ENCODE measurements around the gene KRR1.
"Not testable (repeated sequence)": the region's sequence is repeated elsewhere in the genome, so short reads cannot be mapped to it uniquely, and the experiment has no call there.

The KRR1 gene

GRCh38 chr12:75459755-75460154 is 51.7 kb downstream of the KRR1 start:
- DNase-seq (ENCODE audit: extremely low read depth, low read depth), result no peak
- TF ChIP-seq CTCF (IDR thresholded peaks at IDR 0.05; ENCODE audit: low read depth, low read length, missing control alignments), result no peak
- H3K4me3 ChIP-seq (replicated peaks; ENCODE audit: low read depth, low read length), result no peak overlapping the region

DNA sequence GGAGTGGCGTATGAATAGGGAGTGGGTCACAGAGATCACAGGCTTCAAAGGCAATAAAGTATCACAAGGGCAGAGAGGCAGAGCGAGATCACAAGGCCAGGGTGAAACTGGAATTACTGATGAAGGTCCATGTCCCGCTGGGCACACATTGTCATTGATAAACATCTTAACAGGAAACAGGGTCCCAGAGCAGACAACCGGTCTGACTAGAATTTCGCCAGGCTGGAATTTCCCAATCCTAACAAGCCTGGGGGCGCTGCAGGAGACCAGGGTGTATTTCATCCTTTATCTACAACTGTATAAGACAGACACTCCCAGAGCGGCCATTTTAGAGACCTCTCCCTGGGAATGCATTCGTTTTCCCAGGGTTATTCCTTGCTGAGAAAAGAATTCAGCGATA is 53.5 kb downstream of the KRR1 start:
- not testable (repeated sequence) for H3K4me3 ChIP-seq (replicated peaks; ENCODE audit: low read depth, low read length); DNase-seq (ENCODE audit: extremely low read depth, low read depth)

DNA sequence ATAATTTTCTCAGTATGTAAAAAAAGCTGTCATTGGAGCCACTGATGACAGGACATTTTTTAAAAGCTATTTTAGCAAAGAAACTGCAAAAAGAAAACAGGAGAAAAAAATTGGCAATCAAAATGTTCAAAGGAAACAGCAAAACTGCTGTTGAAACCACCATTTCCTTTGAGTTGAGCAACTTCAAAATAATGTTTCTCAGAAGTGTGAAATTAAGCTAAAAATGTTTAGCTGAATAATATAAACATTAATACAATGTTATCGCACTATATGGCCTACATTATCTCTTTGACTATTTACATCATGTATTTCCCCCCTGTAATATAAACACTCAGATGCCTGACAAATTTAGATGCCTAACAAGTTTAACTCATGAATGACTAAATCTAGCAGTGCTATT is 54.2 kb downstream of the KRR1 start:
- H3K4me3 ChIP-seq (replicated peaks; ENCODE audit: low read depth, low read length), result no peak overlapping the region
- no peak for TF ChIP-seq CTCF (IDR thresholded peaks at IDR 0.05; ENCODE audit: low read depth, low read length, missing control alignments)
- no peak for DNase-seq (ENCODE audit: extremely low read depth, low read depth)

- no peak for DNase-seq (ENCODE audit: extremely low read depth, low read depth)
- H3K4me3 ChIP-seq (replicated peaks; ENCODE audit: low read depth, low read length), result no peak overlapping the region
- TF ChIP-seq CTCF (IDR thresholded peaks at IDR 0.05; ENCODE audit: low read depth, low read length, missing control alignments), result no peak
These were observed 55.6 kb downstream of the KRR1 start for GRCh38 chr12:75455839-75456238.

- no peak overlapping the region for H3K4me3 ChIP-seq (replicated peaks; ENCODE audit: low read depth, low read length)
- DNase-seq (ENCODE audit: extremely low read depth, low read depth), result no peak
- TF ChIP-seq CTCF (IDR thresholded peaks at IDR 0.05; ENCODE audit: low read depth, low read length, missing control alignments), result no peak
These were observed 58.6 kb downstream of the KRR1 start for GRCh38 chr12:75452675-75453330.

GRCh38 chr12:75447691-75448393 is 63.6 kb downstream of the KRR1 start:
- H3K4me3 ChIP-seq (replicated peaks; ENCODE audit: low read depth, low read length), result no peak overlapping the region
- no peak for DNase-seq (ENCODE audit: extremely low read depth, low read depth)
- no peak for TF ChIP-seq CTCF (IDR thresholded peaks at IDR 0.05; ENCODE audit: low read depth, low read length, missing control alignments)

GRCh38 chr12:75446857-75447256 is 64.6 kb downstream of the KRR1 start:
- TF ChIP-seq CTCF (IDR thresholded peaks at IDR 0.05; ENCODE audit: low read depth, low read length, missing control alignments), result no peak
- no peak overlapping the region for H3K4me3 ChIP-seq (replicated peaks; ENCODE audit: low read depth, low read length)
- no peak for DNase-seq (ENCODE audit: extremely low read depth, low read depth)

DNA sequence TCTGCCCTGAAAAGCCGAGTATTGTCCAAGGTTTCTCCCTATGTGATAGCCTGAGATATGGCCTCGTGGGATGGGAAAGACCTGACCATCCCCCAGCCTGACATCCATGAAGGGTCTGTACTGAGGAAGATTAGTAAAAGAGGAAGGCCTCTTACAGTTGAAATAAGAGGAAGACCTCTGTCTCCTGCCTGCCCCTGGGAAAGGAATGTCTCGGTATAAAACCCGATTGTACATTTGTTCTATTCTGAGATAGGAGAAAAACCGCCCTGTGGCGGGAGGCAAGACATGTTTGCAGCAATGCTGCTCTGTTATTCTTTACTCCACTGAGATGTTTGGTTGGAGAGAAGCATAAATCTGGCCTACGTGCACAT is 66.3 kb downstream of the KRR1 start:
- not testable (repeated sequence) for H3K4me3 ChIP-seq (replicated peaks; ENCODE audit: low read depth, low read length); DNase-seq (ENCODE audit: extremely low read depth, low read depth)
